Natural killer cell treated with Interleukin-12 subunit alpha and Interleukin-12 subunit beta and Interleukin-15 and Interleukin-18, amount 100 ng/mL, for 72 hours (primary cell): Measurements from ENCODE around the gene FAIM2. TPM values are rescaled to one million over a fixed set of nuclear protein-coding genes. Genes with fewer than 3 reads are reported as not detected.

Experiments used
- ATAC-seq, 2 donors: fragments of 150-1000 bp; cut with Tn5 transposase in 1 of 2; sonication (Bioruptor Pico), chemical (Tn5 transposase) in 1 of 2; 2 replicates each; pipeline ENCODE4 v1.10.0; 2021
- DNase-seq: peaks from one replicate; pipeline ENCODE4 v3.0.0; 2022; ENCODE audit warnings: low spot score
- H3K27ac Mint-ChIP-seq, 2 donors: 1 replicate in 1 of 2; 2 replicates in 1 of 2; pipeline ENCODE4 v1.8.0; 2022; ENCODE audit warnings: mixed read lengths in 2 of 2, mild to moderate bottlenecking in 1 of 2, moderate library complexity in 1 of 2
- H3K27me3 Mint-ChIP-seq, 2 donors: 1 replicate in 1 of 2; 2 replicates in 1 of 2; pipeline ENCODE4 v1.8.0; 2022; ENCODE audit warnings: mixed read lengths in 2 of 2
- H3K36me3 Mint-ChIP-seq: one replicate; pipeline ENCODE4 v1.8.0; 2022; ENCODE audit warnings: mixed read lengths
- H3K4me1 Mint-ChIP-seq, 2 donors: 1 replicate in 1 of 2; 2 replicates in 1 of 2; pipeline ENCODE4 v1.8.0; 2022; ENCODE audit warnings: low read depth in 2 of 2, mixed read lengths in 2 of 2, mild to moderate bottlenecking in 1 of 2
- H3K4me3 Mint-ChIP-seq: one replicate; pipeline ENCODE4 v1.8.0; 2022; ENCODE audit warnings: mixed read lengths
- H3K9me3 Mint-ChIP-seq: 2 replicates; pipeline ENCODE4 v1.8.0; 2022; ENCODE audit warnings: mixed read lengths
- total RNA-seq, 2 donors: library from RNA; stranded (reverse); gene quantifications; one replicate each; pipeline ENCODE4 v1.2.3, GENCODE V29; 2022

Gene FAIM2
- total RNA-seq, 2 donors from 2014 or later: 0.50 TPM; not detected in 1

DNA sequence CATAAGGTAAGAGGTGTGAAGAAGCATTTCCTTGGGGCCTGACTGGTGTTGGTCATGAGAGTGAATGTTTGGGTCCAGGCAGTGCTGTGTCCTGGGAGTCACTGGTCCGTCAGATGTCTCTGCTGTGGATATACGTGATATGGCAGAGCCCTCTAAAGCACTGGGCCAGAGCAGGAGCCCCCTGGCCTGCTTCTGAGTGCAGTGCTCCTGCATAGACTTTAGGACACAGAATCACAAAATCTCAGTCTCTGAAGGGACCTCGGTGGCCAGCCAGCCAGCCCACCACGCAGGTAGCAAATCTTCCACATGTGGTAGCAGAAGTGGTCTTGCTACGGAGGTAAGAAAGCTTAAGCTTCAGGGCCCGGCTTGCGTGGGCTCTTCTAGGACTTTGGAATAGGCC is 28.3 kb upstream of the FAIM2 start:
- Mint-ChIP-seq H3K36me3 (no peaks in the 10 kb centered on the region), H3K27ac (no peak overlapping the region), H3K4me1 (no peaks in the 10 kb centered on the region), H3K9me3 (no peaks in the 10 kb centered on the region), H3K27me3 (peaks cover 12 to 29% of the 10 kb centered on the region in 2 donors), H3K4me3 (no peak overlapping the region)
- DNase-seq (no peak), ATAC-seq (no peak)

- no peak for ATAC-seq
Observed at GRCh38 chr12:49930515-49931288, 27.0 kb upstream of the FAIM2 start.

GRCh38 chr12:49929581-49929980 is 25.9 kb upstream of the FAIM2 start:
- DNase-seq (no peak), ATAC-seq (no peak)
- no peaks in the 10 kb centered on the region for H3K4me1 Mint-ChIP-seq

More at GRCh38 chr12:49930515-49931288, 27.0 kb upstream of the FAIM2 start:
- Mint-ChIP-seq H3K36me3 (no peaks in the 10 kb centered on the region), H3K9me3 (no peaks in the 10 kb centered on the region), H3K27me3 (peaks cover 11 to 25% of the 10 kb centered on the region in 2 donors), H3K4me1 (no peaks in the 10 kb centered on the region), H3K27ac (no peak overlapping the region), H3K4me3 (no peak overlapping the region)
- DNase-seq: no peak

GRCh38 chr12:49928471-49928870 is 24.8 kb upstream of the FAIM2 start:
- Mint-ChIP-seq H3K27ac (no peak overlapping the region), H3K4me1 (no peaks in the 10 kb centered on the region), H3K27me3 (peaks cover 5 to 10% of the 10 kb centered on the region in 2 donors), H3K9me3 (no peaks in the 10 kb centered on the region), H3K4me3 (no peak overlapping the region), H3K36me3 (no peaks in the 10 kb centered on the region)
- DNase-seq: no peak
- ATAC-seq: no peak

More at GRCh38 chr12:49929581-49929980, 25.9 kb upstream of the FAIM2 start:
- Mint-ChIP-seq H3K4me3 (no peak overlapping the region), H3K27me3 (peaks cover 7 to 14% of the 10 kb centered on the region in 2 donors), H3K27ac (no peak overlapping the region), H3K9me3 (no peaks in the 10 kb centered on the region), H3K36me3 (no peaks in the 10 kb centered on the region)

- Mint-ChIP-seq H3K4me3 (no peak overlapping the region), H3K27me3 (peaks cover 5 to 26% of the 10 kb centered on the region in 2 donors), H3K27ac (no peak overlapping the region), H3K4me1 (no peaks in the 10 kb centered on the region), H3K36me3 (no peaks in the 10 kb centered on the region), H3K9me3 (no peaks in the 10 kb centered on the region)
- ATAC-seq (peak in 1 of 2 donors; percentile 11), DNase-seq (no peak)
Observed at GRCh38 chr12:49925433-49926204, 21.9 kb upstream of the FAIM2 start.

DNA sequence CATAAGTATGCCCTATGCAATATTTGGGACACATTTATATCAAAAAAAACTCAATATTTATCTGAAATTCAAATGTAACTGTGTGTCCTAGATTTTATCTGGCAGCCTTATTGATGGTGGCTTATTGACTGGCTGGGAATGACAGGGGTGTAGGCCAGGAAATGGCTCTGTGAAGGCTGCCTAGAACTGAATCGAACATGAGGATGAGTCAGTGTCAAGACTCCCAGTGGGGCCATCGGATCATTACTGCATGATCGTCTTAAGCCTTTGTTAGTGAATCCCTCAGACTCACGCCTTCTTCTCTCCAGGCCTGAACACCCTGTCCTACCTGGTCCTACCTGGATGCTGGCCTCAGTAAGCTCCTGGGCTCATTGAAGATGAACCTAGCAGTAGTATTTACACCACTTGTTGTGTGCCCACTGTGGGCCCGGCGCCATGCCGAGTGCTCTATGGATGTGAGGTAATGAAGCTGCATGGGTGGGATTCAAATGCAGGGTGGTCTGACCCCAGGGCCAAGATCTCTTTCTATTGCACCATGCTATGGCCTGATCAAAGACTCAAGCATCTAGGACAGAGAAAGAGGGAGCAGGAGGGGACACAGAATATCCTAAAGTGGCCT is 21.0 kb upstream of the FAIM2 start:
- Mint-ChIP-seq H3K27ac (no peak overlapping the region), H3K9me3 (no peaks in the 10 kb centered on the region), H3K4me3 (no peak overlapping the region), H3K4me1 (no peaks in the 10 kb centered on the region), H3K27me3 (peaks cover 3 to 22% of the 10 kb centered on the region in 2 donors), H3K36me3 (no peaks in the 10 kb centered on the region)
- DNase-seq (no peak), ATAC-seq (no peak)

DNA sequence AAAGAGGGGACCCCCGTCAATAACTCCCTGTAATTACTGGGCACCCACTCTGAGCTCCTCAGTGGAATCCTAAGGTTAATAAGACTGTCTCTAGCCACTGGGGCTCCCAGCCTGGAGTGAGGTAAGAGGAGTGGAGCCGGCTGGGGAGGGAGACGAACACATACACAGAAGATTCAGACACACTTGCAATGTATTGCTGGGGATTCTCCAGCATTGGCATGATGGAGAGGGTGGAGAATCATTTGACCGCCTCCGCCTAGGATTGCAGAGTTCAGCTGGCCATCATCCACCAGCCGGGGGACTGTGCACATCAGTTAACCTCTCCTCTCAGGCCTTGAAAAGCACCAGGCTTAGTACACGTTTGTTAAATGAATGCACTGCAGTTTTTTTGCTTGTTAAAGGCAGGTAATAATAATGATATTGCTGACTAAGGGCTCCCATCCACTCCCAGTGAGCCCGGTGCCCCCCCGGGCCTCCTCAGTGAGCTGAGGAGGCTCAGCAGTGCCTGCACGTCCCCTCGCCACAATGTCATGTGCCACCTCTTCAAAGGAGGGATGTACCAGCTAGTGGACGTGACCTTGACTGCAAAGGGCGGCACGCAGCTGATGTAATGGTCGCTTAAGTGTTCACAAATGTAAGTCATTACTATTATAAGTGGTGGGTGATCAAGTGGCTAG is 20.3 kb upstream of the FAIM2 start:
- Mint-ChIP-seq H3K36me3 (no peaks in the 10 kb centered on the region), H3K27ac (no peak overlapping the region), H3K9me3 (no peaks in the 10 kb centered on the region), H3K27me3 (peaks cover 0 to 15% of the 10 kb centered on the region in 2 donors), H3K4me1 (no peaks in the 10 kb centered on the region), H3K4me3 (no peak overlapping the region)
- DNase-seq (no peak), ATAC-seq (no peak)

- no peak overlapping the region for H3K27ac Mint-ChIP-seq
- H3K4me3 Mint-ChIP-seq: no peak overlapping the region
- H3K27me3 Mint-ChIP-seq: peaks cover 0 to 15% of the 10 kb centered on the region in 2 donors
- no peaks in the 10 kb centered on the region for H3K4me1 Mint-ChIP-seq
- H3K9me3 Mint-ChIP-seq: no peaks in the 10 kb centered on the region
- ATAC-seq (no peak), DNase-seq (no peak)
- H3K36me3 Mint-ChIP-seq: no peaks in the 10 kb centered on the region
Observed at GRCh38 chr12:49923035-49923644, 19.4 kb upstream of the FAIM2 start.

DNA sequence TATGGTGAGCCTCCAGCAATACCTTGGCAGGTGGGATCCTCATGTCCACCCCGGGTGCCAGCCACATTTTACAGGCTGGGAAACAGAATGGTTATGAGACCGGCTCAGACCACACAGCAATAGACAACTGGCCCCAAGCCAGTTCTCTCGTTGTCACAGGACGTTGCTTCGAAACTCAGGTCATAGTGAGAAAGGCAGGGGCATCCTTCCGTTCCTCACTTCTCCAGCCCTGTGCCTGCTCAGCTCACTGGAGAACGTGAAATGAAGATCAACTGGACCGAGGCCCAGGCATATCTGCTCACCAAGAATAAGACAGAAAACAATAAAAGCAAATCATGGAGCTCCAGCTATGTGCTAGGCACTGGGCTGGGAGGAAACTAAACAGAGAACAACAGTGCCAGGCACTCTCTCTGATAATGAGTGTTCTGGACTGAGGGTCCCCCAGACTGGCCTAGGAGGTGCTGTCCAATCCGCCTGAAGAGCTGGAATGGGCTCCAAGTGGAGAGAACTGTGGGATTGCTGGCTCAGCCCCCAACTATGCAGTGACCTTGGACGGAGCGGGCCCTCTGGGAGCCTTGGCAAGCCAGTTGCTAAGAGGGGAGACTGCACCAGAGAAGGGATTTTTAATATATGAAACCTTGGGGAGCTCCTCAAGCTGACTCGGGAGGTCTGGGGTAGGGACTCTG is 18.8 kb upstream of the FAIM2 start:
- no peak overlapping the region for H3K4me3 Mint-ChIP-seq
- ATAC-seq: peak in 1 of 2 donors; percentile 14
- peaks cover 0 to 15% of the 10 kb centered on the region in 2 donors for H3K27me3 Mint-ChIP-seq
- H3K9me3 Mint-ChIP-seq: no peaks in the 10 kb centered on the region
- no peaks in the 10 kb centered on the region for H3K4me1 Mint-ChIP-seq
- H3K27ac Mint-ChIP-seq: no peak overlapping the region
- DNase-seq: no peak
- H3K36me3 Mint-ChIP-seq: no peaks in the 10 kb centered on the region

DNA sequence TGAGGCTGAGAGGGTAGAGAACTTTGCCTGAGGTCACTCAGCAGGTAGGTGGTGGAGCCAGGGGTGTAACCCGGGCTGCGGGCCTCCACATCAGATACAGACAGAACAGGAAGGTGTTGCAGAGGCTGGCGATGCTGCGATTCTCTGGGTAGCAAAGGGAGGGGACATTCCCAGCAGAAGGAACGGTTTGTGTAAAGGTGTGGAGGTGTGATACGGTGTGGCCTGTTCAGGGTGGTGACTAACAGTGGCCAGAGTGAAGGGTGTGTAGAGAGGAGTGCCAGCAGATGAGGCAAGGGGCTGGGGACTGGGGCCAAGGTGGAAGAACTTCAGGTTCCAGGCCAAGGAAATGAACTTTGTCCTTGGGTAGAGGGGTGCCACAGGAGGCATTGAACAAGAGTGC is 18.2 kb upstream of the FAIM2 start:
- no peaks in the 10 kb centered on the region for H3K9me3 Mint-ChIP-seq
- H3K27me3 Mint-ChIP-seq: peaks cover 3 to 15% of the 10 kb centered on the region in 2 donors
- no peaks in the 10 kb centered on the region for H3K36me3 Mint-ChIP-seq
- H3K27ac Mint-ChIP-seq: no peak overlapping the region
- H3K4me3 Mint-ChIP-seq: no peak overlapping the region
- ATAC-seq (no peak), DNase-seq (no peak)
- no peaks in the 10 kb centered on the region for H3K4me1 Mint-ChIP-seq

DNA sequence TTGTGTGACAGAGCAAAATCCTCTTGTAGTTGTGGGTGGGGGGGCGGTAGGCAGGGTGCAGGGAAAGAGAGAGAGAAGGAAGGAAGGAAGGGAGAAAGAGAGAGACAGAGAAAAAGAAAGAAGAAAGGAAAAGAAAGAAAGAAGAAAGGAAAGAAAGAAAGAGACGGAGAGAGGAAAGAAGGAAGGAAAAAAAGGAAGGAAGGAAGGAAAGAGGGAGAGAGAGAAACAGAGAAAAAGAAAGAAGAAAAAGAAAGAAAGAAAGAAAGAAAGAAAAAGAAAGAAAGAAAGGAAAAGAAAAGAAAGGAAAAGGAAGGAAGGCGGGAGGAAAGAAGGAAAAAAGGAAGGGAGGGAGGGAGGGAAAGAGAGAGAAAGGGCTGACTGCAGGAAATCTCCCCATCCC is 17.6 kb upstream of the FAIM2 start:
- Mint-ChIP-seq H3K4me3 (no peak overlapping the region), H3K36me3 (no peaks in the 10 kb centered on the region), H3K9me3 (no peaks in the 10 kb centered on the region), H3K27ac (no peak overlapping the region), H3K27me3 (peaks cover 4 to 15% of the 10 kb centered on the region in 2 donors), H3K4me1 (no peaks in the 10 kb centered on the region)
- DNase-seq (no peak), ATAC-seq (no peak)

- no peaks in the 10 kb centered on the region for H3K4me1 Mint-ChIP-seq
- no peak for DNase-seq
- H3K27me3 Mint-ChIP-seq: peaks cover 4 to 15% of the 10 kb centered on the region in 2 donors
- no peak for ATAC-seq
- H3K4me3 Mint-ChIP-seq: no peak overlapping the region
- H3K36me3 Mint-ChIP-seq: no peaks in the 10 kb centered on the region
- no peak overlapping the region for H3K27ac Mint-ChIP-seq
- H3K9me3 Mint-ChIP-seq: no peaks in the 10 kb centered on the region
Observed at GRCh38 chr12:49920915-49921286, 17.2 kb upstream of the FAIM2 start.
